BE2C (cell line): Measurements from ENCODE around the gene LAMC2.
"Not testable (repeated sequence)": the region's sequence is repeated elsewhere in the genome, so short reads cannot be mapped to it uniquely, and the experiment has no call there.

Experiments
- DNase-seq: peaks from one replicate; pipeline ENCODE4 v3.0.0-alpha.2; 2020
- H3K27me3 ChIP-seq: fragments of 250-450 bp; sonication (Bioruptor Pico); 2 replicates; pipeline ENCODE4 v1.5.1; 2020; ENCODE audit warnings: mild to moderate bottlenecking
- H3K36me3 ChIP-seq: fragments of 250-450 bp; sonication (Bioruptor Pico); 2 replicates; pipeline ENCODE4 v1.5.1; 2020; ENCODE audit warnings: mild to moderate bottlenecking
- H3K4me1 ChIP-seq: fragments of 250-450 bp; sonication (Bioruptor Pico); 2 replicates; pipeline ENCODE4 v1.5.1; 2020
- H3K4me3 ChIP-seq: 2 replicates; pipeline ENCODE4 v1.5.1; 2011; ENCODE audit warnings: low read depth, low read length
- H3K9me3 ChIP-seq: fragments of 250-450 bp; sonication (Bioruptor Pico); 2 replicates; pipeline ENCODE4 v1.5.1; 2020
- CTCF ChIP-seq: IDR thresholded peaks from 2 replicates; pipeline ENCODE4 v1.5.1; 2012; ENCODE audit warnings: mild to moderate bottlenecking, low read depth, low read length

Gene LAMC2

GRCh38 chr1:183263886-183264602, 78.0 kb downstream of the LAMC2 start:
- no peaks in the 10 kb centered on the region; the same call in 1 of the 2 replicates for H3K36me3 ChIP-seq
- TF ChIP-seq CTCF: no peak

GRCh38 chr1:183267646-183268431, 81.8 kb downstream of the LAMC2 start:
- no peaks in the 10 kb centered on the region for H3K27me3 ChIP-seq
- H3K4me3 ChIP-seq: no peak overlapping the region
- H3K36me3 ChIP-seq: no peaks in the 10 kb centered on the region; the same call in 1 of the 2 replicates
- H3K9me3 ChIP-seq: no peaks in the 10 kb centered on the region
- no peak for DNase-seq
- TF ChIP-seq CTCF: no peak
- peaks cover 16% of the 10 kb centered on the region for H3K4me1 ChIP-seq

More at GRCh38 chr1:183263886-183264602, 78.0 kb downstream of the LAMC2 start:
- DNase-seq: no peak
- Histone ChIP-seq H3K27me3 (no peaks in the 10 kb centered on the region), H3K4me3 (no peak overlapping the region), H3K4me1 (peaks cover 6% of the 10 kb centered on the region), H3K9me3 (no peaks in the 10 kb centered on the region)

GRCh38 chr1:183270541-183271141, 84.6 kb downstream of the LAMC2 start:
- Histone ChIP-seq H3K36me3 (no peaks in the 10 kb centered on the region; the same call in 1 of the 2 replicates), H3K9me3 (no peaks in the 10 kb centered on the region), H3K27me3 (no peaks in the 10 kb centered on the region), H3K4me1 (peaks cover 17% of the 10 kb centered on the region), H3K4me3 (no peak overlapping the region; the same call in 1 of the 2 replicates)
- peak; percentile 82 for DNase-seq
- TF ChIP-seq CTCF: no peak

GRCh38 chr1:183272390-183272848, 86.4 kb downstream of the LAMC2 start:
- Histone ChIP-seq H3K4me3 (no peak overlapping the region), H3K27me3 (no peaks in the 10 kb centered on the region), H3K4me1 (peaks cover 27% of the 10 kb centered on the region), H3K36me3 (no peaks in the 10 kb centered on the region; the same call in none of the 2 replicates), H3K9me3 (no peaks in the 10 kb centered on the region)
- no peak for DNase-seq
- TF ChIP-seq CTCF: no peak

DNA sequence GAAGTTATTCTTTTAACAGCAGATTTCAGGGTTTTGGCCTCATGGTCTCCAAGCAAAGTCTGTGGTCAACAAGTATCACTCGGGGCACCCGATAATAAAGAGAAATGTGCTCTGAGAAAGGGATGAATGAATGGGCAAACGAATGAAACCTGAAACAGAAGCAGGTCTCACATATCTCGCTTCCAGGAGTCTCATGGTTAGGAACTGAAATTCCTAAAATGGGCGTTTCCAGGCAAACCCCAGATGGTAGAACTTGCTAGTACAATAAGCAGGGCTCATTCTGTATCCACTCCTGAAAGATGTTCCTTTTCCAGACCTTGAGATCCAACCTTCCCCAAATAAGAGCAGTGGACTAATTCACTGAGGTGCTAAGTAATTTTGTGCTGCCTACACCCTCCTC, 87.2 kb downstream of the LAMC2 start:
- no peak overlapping the region for H3K4me3 ChIP-seq
- TF ChIP-seq CTCF: no peak
- no peaks in the 10 kb centered on the region; the same call in none of the 2 replicates for H3K36me3 ChIP-seq
- no peak for DNase-seq
- H3K9me3 ChIP-seq: no peaks in the 10 kb centered on the region
- no peaks in the 10 kb centered on the region for H3K27me3 ChIP-seq
- peaks cover 25% of the 10 kb centered on the region for H3K4me1 ChIP-seq

DNA sequence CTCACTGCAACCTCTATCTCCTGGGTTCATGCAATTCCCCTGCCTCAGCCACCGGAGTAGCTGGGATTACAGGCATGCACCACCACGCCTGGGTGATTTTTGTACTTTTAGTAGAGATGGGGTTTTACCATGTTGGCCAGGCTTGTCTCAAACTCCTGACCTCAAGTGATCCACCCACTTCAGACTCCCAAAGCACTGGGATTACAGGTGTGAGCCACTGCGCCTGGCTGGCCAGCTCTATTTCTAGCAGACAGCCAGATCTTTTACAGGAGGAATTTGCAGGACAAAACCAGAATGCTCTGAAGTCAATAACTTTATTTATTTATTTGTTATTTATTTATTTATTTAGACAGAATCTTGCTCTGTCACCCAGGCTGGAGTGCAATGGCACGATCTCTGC, 87.9 kb downstream of the LAMC2 start:
- not testable (repeated sequence) for H3K27me3 ChIP-seq, H3K9me3 ChIP-seq, H3K4me3 ChIP-seq, H3K36me3 ChIP-seq, DNase-seq
- H3K4me1 ChIP-seq: peaks cover 32% of the 10 kb centered on the region
